Neutrophil (primary cell): Measurements from ENCODE around the gene HPN.

Source experiments
- H3K27ac ChIP-seq: fragments of 200-600 bp; sonication (generic); 2 replicates; pipeline ENCODE4 v1.5.1; 2016; ENCODE audit warnings: mild to moderate bottlenecking, moderate library complexity
- H3K27me3 ChIP-seq: fragments of 200-600 bp; sonication (generic); 2 replicates; pipeline ENCODE4 v1.6.0; 2016; ENCODE audit warnings: mild to moderate bottlenecking
- H3K36me3 ChIP-seq: fragments of 200-600 bp; sonication (generic); 2 replicates; pipeline ENCODE4 v1.5.1; 2017
- H3K4me1 ChIP-seq, 2 experiments: fragments of 200-600 bp in 1 of 2; sonication (generic) in 1 of 2; 1 replicate in 1 of 2; 2 replicates in 1 of 2; pipeline versions ENCODE4 v1.5.1 to v1.6.1; 2013 to 2016; ENCODE audit warnings: low read depth in 1 of 2, low read length in 1 of 2, mild to moderate bottlenecking in 1 of 2, moderate library complexity in 1 of 2; ENCODE audit not compliant: control insufficient read depth in 1 of 2, insufficient read depth in 1 of 2
- H3K4me3 ChIP-seq, 2 experiments: fragments of 200-600 bp in 1 of 2; sonication (generic) in 1 of 2; 1 replicate in 1 of 2; 2 replicates in 1 of 2; pipeline ENCODE4 v1.5.1; 2013 to 2016; ENCODE audit warnings: low read depth in 1 of 2, low read length in 1 of 2, mild to moderate bottlenecking in 1 of 2, moderate library complexity in 1 of 2
- H3K9me3 ChIP-seq: fragments of 200-600 bp; sonication (generic); 2 replicates; pipeline ENCODE4 v1.5.1; 2016
- TF ChIP-seq, protein P1 (sequence below): fragments of 200-600 bp; sonication (generic); IDR thresholded peaks from 2 replicates; pipeline ENCODE4 v1.5.1; 2016; ENCODE audit warnings: antibody characterized with exemption

Gene HPN

DNA sequence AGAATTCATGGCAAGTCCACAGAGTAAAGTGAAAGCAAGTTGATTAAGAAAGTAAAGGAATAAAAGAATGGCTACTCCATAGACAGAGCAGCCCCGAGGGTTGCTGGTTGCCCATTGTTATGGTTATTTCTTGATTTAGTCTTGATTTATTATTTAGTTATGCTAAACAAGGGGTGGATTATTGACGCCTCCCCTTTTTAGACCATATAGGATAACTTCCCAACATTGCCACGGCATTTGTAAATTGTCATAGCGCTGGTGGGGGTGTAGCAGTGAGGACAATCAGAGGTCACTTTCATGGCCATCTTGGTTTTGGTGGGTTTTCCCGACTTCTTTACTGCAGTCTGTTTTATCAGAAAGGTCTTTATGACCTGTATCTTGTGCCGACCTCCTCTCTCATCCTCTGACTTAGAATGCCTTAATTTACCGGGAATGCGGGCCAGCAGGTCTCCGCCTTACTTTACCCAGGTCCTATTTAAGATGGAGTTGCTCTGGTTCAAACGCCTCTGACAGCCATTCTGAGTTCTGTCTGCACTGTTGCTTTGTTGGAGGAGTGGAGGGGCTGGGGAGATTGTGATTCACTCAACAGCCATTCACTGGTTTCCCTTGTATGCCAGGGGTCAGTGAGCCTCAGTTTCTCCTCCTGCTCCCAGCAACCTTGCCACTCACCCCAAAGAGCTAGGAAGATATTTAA, 27.6 kb downstream of the HPN start:
- H3K36me3 ChIP-seq = no peaks in the 10 kb centered on the region
- TF ChIP-seq, protein P1, sequence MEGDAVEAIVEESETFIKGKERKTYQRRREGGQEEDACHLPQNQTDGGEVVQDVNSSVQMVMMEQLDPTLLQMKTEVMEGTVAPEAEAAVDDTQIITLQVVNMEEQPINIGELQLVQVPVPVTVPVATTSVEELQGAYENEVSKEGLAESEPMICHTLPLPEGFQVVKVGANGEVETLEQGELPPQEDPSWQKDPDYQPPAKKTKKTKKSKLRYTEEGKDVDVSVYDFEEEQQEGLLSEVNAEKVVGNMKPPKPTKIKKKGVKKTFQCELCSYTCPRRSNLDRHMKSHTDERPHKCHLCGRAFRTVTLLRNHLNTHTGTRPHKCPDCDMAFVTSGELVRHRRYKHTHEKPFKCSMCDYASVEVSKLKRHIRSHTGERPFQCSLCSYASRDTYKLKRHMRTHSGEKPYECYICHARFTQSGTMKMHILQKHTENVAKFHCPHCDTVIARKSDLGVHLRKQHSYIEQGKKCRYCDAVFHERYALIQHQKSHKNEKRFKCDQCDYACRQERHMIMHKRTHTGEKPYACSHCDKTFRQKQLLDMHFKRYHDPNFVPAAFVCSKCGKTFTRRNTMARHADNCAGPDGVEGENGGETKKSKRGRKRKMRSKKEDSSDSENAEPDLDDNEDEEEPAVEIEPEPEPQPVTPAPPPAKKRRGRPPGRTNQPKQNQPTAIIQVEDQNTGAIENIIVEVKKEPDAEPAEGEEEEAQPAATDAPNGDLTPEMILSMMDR = no peak
- H3K4me1 ChIP-seq = no peaks in the 10 kb centered on the region
- H3K4me3 ChIP-seq = no peak overlapping the region
- no peaks in the 10 kb centered on the region for H3K9me3 ChIP-seq
- H3K27me3 ChIP-seq = no peaks in the 10 kb centered on the region
- H3K27ac ChIP-seq = no peak overlapping the region

DNA sequence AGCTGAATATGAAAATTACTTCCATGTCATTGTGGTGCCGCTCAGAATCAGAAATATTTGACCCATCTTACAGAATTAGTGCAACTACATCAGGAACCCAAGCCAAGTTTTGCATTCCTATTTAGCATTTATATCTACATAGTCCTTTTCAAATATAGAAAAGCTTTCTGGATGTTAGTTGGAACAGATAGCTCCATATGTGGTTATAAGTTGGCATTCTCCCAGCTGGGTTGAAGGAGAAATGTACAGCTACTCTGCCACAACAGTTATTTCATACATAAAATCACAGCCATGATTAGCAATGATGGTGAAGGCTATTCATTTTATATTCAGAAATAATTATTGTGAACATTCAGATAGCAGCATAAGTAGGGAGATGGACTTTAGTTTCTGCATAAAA, 28.2 kb downstream of the HPN start:
- H3K9me3 ChIP-seq = no peaks in the 10 kb centered on the region
- no peaks in the 10 kb centered on the region for H3K36me3 ChIP-seq
- H3K4me3 ChIP-seq = no peak overlapping the region
- H3K27me3 ChIP-seq = no peaks in the 10 kb centered on the region
- TF ChIP-seq, protein P1 = no peak
- no peak overlapping the region for H3K27ac ChIP-seq
- H3K4me1 ChIP-seq = no peaks in the 10 kb centered on the region

DNA sequence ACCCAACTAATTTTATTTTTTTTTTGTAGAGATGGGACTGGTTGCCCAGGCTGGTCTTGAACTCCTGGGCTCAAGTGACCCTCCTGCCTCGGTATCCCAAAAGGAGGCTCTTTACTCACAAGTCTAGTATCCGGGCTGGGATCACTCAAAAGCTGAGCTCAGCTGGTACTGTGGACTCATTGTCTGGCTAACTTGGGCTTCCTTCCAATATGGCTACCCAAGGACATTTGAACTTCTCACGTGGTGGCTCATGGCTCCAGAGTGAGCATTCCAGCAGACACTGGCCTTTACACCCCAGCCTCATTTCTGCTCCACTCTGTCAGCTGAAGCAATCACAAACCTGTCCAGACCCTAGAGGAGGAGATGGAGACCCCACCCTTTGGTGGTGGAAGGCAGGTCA, 28.9 kb downstream of the HPN start:
- Histone ChIP-seq H3K36me3 (no peaks in the 10 kb centered on the region), H3K4me1 (no peaks in the 10 kb centered on the region), H3K9me3 (no peaks in the 10 kb centered on the region), H3K4me3 (no peak overlapping the region), H3K27ac (no peak overlapping the region), H3K27me3 (no peaks in the 10 kb centered on the region)
- TF ChIP-seq, protein P1 = no peak

DNA sequence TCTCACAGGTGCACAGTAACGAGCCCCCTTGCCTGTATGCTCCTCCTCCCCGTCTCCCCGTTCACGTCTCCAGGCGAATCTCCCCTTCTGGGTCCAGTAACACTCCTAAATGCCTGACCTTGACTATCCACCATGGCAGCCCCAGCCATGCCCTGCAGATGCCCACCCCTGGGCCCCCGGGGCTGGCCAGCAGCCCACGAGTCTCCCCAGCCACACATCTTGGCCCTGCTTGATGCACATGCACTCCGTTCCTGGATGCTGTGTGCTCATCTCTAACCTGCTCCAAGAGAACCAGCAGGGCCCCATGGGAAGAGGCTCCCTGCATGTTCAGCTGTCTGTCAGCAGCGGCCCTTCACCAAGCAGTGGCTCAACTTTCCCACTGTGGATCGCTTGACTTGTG, 32.0 kb downstream of the HPN start:
- Histone ChIP-seq H3K27me3 (no peaks in the 10 kb centered on the region), H3K4me1 (no peaks in the 10 kb centered on the region), H3K36me3 (no peaks in the 10 kb centered on the region), H3K4me3 (no peak overlapping the region), H3K27ac (no peak overlapping the region), H3K9me3 (no peaks in the 10 kb centered on the region)
- TF ChIP-seq, protein P1 = no peak

DNA sequence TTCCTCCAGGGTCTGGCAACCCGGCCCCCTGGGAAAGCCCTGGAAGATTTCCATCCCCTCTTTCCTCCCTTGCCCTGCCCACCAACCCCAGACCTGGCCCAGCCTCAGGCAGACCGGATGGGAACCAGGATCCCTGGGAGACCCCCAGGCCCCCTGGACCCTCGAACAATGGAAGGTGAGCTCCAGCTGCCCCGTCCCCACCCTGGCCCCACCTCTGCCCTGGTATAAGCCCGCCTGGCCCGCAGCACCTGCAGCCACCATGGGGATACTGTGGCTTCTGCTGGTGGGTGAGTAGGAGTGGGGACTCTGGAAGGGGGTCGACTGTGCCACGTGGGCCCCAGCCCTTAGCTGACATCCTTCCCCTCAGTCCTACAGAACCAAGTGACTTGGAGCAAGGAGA, 32.4 kb downstream of the HPN start:
- Histone ChIP-seq H3K27ac (no peak overlapping the region), H3K4me1 (no peaks in the 10 kb centered on the region), H3K9me3 (no peaks in the 10 kb centered on the region), H3K4me3 (no peak overlapping the region), H3K36me3 (no peaks in the 10 kb centered on the region), H3K27me3 (no peaks in the 10 kb centered on the region)
- TF ChIP-seq, protein P1 = no peak
